HG03159 (cell line): ENCODE results near the gene ADARB2.
"Not testable (repeated sequence)": the region's sequence is repeated elsewhere in the genome, so short reads cannot be mapped to it uniquely, and the experiment has no call there.

ENCODE experiments used
- ATAC-seq: cut with Tn5 transposase; IDR thresholded peaks from one replicate; pipeline ENCODE4 v1.9.1; 2021; ENCODE audit warnings: mild to moderate bottlenecking, moderate library complexity; ENCODE audit not compliant: unreplicated experiment

Gene ADARB2

GRCh38 chr10:1449572-1450205 lies 287.6 kb downstream of the ADARB2 start:
- ATAC-seq: no peak

- no peak for ATAC-seq
Observed at GRCh38 chr10:1449021-1449420, 288.3 kb downstream of the ADARB2 start.

GRCh38 chr10:1448252-1448930 lies 288.9 kb downstream of the ADARB2 start:
- ATAC-seq: no peak

GRCh38 chr10:1444826-1445225 lies 292.5 kb downstream of the ADARB2 start:
- ATAC-seq: no peak

DNA sequence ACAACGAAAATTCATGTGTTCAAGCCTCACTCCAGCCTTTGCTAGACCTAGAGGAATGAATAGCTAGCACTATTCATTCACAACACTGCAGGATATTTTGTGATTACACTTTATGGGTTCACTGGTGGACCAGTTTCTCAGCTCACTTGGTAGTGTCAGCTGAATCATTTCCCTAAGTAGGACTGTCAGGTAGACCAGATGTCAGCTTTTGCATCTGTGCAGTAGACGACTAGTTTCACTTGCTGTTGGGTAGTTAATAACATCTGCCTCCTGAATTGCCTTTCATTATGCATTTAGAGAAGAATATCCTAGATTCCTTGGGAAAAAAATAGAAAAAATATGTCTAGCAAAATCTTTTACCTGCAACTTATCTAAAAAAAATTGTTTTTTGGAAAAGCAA lies 296.4 kb downstream of the ADARB2 start:
- ATAC-seq: no peak

DNA sequence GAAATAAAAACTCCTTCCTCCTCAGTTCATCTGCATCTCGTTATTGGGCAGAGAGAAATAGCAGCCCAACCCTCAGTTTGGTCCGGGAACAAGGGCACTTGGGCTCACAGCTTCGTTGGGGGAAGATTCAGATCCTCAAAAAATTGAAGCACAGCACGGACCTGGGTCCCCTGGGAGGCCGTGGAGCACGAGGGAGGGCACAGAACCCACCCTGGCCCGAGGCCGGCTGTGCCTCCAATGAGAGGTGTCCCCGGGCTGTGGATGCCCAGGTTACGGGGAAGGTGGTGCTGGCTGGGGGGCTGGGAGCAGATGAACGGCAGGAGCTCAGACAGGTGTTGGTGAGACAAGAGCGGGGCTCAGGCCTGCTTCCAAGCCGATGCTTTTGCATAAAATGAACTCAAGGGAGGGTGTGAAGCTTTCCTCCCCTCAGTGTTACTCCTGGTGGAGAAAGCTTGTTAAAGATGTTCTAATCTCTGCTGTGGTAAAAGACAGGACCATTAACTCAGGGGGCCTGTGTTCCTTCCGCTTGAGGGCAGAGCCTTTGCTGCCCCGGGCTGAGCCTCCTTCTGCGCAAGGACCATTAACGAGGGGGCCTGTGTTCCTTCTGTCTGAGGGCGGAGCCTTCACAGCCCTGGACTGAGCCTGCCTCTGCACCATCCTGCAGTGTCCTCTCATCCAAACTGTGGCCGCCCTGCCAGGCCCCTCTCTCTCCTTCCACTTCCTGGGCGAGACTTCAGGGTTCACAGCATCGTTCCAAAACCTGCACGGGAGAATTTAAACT lies 302.2 kb downstream of the ADARB2 start:
- no peak for ATAC-seq

- ATAC-seq: no peak
Observed at GRCh38 chr10:1434202-1434601, 303.1 kb downstream of the ADARB2 start.

GRCh38 chr10:1432161-1432560 lies 305.2 kb downstream of the ADARB2 start:
- no peak for ATAC-seq

DNA sequence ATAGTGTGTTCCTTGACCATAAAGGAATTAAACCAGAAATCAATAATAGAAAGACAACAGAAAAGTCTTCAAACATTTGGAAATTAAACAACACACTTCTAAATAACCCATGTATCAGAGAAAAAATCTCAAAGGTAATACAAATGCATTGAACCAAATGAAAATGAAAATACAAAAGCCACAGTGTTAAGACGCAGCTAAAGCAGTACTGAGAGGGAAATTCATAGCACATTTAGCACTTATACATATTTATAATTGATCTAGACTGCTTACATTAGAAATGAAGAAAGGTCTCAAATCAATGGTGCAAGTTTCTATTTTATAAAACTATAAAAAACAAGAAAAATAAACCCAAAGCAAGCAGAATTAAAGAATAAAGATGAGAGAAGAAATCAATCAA lies 306.1 kb downstream of the ADARB2 start:
- no peak for ATAC-seq

DNA sequence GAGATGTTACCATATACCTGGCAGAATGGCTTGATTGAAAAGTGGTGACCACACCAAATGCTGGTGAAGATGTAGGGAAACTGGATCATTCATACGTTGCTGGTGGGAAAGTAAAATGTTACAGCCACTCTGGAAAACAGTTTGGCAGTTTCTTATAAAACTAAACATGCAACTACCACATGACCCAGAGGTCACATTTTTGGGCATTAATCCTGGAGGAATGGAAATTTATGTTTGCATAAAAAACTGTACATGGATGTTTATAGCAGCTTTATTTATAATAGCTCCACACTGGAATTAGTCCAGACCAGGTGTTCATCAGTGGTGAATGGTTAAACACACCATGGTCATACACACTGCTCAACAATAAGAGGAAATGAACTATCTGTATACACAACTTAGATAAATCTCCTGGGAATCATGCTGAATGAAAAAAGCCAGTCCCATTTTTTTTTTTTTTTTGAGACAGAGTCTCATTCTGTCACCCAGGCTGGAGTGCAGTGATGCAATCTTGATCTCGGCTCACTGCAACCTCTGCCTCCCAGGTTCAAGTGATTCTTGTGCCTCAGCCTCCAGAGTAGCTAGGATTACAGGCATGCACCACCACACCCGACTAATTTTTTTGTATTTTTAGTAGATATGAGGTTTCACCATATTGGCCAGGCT lies 309.7 kb downstream of the ADARB2 start:
- not testable (repeated sequence) for ATAC-seq

DNA sequence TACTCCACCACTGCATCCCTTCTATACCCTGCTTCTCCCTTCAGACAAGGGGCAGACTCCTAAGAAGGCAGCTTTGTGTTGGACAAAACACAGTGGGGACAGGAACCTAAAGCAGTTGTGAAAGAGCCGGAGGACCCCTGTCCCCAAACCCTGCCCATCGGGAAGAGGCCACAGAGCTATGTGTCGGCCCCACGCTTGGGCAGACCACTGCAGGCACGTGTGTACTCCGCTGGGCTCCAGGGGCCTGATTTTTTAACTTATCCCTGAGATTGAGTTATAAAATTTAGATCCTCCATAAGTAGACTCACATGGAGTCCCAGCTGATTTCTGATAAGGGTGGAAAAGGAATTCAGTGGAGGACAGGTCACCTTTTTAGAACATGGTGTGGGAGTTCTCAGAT lies 310.5 kb downstream of the ADARB2 start:
- no peak for ATAC-seq

GRCh38 chr10:1425879-1426278 lies 311.4 kb downstream of the ADARB2 start:
- peak; percentile 75 for ATAC-seq

DNA sequence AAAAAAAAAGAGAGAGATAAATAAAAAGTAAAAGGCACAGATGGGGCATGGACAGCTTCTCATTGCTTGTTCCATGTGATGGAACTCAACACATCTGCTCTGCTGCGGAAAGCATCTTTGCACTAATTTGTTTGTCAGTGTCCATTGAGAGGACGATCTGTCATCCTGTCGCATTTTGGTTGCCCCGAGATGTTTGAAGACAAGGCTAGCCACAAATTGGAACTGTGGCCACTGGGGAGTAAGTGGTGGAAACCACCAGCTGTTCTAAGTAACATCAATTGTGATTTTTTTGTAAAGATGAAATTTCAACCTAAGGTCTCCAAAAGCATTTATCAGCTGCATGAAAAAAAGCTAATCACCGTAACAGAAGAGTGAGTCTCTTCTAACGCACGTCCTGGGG lies 312.7 kb downstream of the ADARB2 start:
- ATAC-seq: no peak

DNA sequence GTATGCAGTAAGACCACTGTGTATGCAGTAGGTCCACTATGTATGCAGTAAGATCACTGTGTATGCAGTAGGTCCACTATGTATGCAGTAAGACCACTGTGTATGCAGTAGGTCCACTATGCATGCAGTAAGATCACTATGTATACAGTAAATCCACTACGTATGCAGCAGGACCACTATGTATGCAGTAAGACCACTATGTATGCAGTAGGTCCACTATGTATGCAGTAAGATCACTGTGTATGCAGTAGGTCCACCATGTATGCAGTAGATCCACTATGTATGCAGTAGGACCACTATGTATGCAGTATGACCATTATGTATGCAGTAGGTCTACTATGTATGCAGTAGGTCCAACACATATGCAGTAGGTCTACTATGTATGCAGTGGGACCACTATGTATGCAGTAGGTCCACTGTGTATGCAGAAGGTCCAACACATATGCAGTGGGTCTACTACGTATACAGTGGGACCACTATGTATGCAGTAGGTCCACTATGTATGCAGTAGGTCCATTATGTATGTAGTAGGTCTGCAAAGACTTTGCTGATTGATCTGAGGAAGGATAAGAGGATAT lies 313.6 kb downstream of the ADARB2 start:
- ATAC-seq: no peak

- no peak for ATAC-seq
Observed at GRCh38 chr10:1422275-1422674, 315.1 kb downstream of the ADARB2 start.

- ATAC-seq: peak; percentile 95
Observed at GRCh38 chr10:1420661-1421362, 316.5 kb downstream of the ADARB2 start.

- ATAC-seq: no peak
Observed at GRCh38 chr10:1419796-1420610, 317.3 kb downstream of the ADARB2 start.

DNA sequence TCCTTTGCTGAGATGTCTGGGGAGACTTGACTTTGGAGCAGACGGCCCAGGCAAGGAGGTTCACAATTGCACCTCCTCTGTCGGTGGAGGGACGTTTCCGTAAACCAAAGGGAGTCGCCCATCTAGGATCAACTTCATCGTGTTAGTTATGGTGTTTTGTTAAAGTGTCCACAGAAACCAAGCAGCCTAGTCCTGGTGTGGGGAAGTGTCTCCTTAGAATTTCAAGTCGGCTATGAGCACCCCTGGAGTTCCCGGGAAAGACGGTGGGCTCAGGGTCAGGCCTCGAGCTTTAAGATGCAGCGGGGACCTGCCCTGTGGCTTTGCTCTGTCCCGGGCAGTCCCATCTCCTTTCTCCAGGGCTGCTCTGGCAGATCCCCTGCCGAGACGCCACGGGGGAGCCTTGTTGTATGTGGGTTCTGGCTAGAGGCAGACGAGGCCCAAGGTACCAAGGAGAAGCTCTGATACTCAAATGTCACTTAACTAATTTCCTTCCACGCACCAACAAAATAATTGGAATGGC lies 319.2 kb downstream of the ADARB2 start:
- no peak for ATAC-seq

DNA sequence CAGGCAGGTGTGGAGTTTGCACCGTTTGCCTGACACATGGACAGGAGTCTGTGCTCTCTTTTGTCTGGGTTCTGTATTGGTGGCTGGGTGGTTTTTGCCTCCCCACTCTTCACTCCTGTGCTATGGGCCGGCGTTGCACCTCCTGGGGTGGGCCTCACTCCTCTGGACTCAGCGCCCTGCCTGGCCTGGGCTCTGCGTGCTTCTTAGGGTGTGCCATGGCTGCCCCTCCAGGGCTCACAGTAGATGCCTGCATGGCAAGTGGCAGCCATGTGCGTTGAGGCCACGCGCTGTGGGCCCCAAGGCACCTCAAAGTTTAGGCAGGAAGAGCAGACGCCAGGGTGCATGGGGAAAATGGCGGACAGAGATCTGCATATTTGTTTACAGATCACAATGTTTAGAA lies 319.8 kb downstream of the ADARB2 start:
- no peak for ATAC-seq
